Activated CD4-positive, alpha-beta T cell treated with anti-CD3 and anti-CD28 coated beads, Interleukin-2, amount 10 ng/mL, durations not matched to agents 7 days and 5 days (primary cell): ENCODE data around the gene FAN1. TPM values are rescaled to one million over a fixed set of nuclear protein-coding genes. Genes with fewer than 3 reads are reported as not detected.

Source experiments
- total RNA-seq, 2 experiments: library from RNA; stranded (reverse); gene quantifications; one replicate each; pipeline ENCODE4 v1.2.3, GENCODE V29; 2021

The FAN1 gene
- total RNA-seq, 2 experiments from 2014 or later: 14.8 to 15.8 TPM

Other genes with a start within 250 kb of the FAN1 start
- gene MTMR10, start 87.7 kb downstream of the FAN1 start, total RNA-seq: 10 to 100 TPM; 24.9 to 26.6 TPM
- not detected for gene TRPM1, start 197.8 kb downstream of the FAN1 start, total RNA-seq